ENCODE results near the gene VWA5B1. TPM values are rescaled to one million over a fixed set of nuclear protein-coding genes. Genes with fewer than 3 reads are reported as not detected.

VWA5B1 gene
- total RNA-seq, 1 donor from 2014 or later: not detected

GRCh38 chr1:20298626-20299025 is 8.0 kb downstream of the VWA5B1 start:
- H3K4me3 ChIP-seq (ENCODE audit: low read depth, low read length): no peak overlapping the region
- DNase-seq (ENCODE audit: low read depth): no peak

GRCh38 chr1:20301463-20302107 is 10.9 kb downstream of the VWA5B1 start:
- no peak for DNase-seq (ENCODE audit: low read depth)

More at GRCh38 chr1:20298626-20299025, 8.0 kb downstream of the VWA5B1 start:
- TF ChIP-seq CTCF (conservative IDR thresholded peaks at IDR 0.05; ENCODE audit: low read depth, low read length): no peak

GRCh38 chr1:20302108-20302471 is 11.4 kb downstream of the VWA5B1 start:
- no peak overlapping the region for H3K4me3 ChIP-seq (ENCODE audit: low read depth, low read length)
- no peak for DNase-seq (ENCODE audit: low read depth)
- TF ChIP-seq CTCF (conservative IDR thresholded peaks at IDR 0.05; ENCODE audit: low read depth, low read length): no peak

More at GRCh38 chr1:20301463-20302107, 10.9 kb downstream of the VWA5B1 start:
- H3K4me3 ChIP-seq (ENCODE audit: low read depth, low read length): no peak overlapping the region
- no peak for TF ChIP-seq CTCF (conservative IDR thresholded peaks at IDR 0.05; ENCODE audit: low read depth, low read length)

- no peak overlapping the region for H3K4me3 ChIP-seq (ENCODE audit: low read depth, low read length)
- TF ChIP-seq CTCF (conservative IDR thresholded peaks at IDR 0.05; ENCODE audit: low read depth, low read length): no peak
- no peak for DNase-seq (ENCODE audit: low read depth)
These were observed 16.4 kb downstream of the VWA5B1 start for GRCh38 chr1:20307026-20307425.

GRCh38 chr1:20308569-20308968 is 17.9 kb downstream of the VWA5B1 start:
- TF ChIP-seq CTCF (conservative IDR thresholded peaks at IDR 0.05; ENCODE audit: low read depth, low read length): no peak
- no peak overlapping the region for H3K4me3 ChIP-seq (ENCODE audit: low read depth, low read length)
- no peak for DNase-seq (ENCODE audit: low read depth)

GRCh38 chr1:20311289-20311688 is 20.6 kb downstream of the VWA5B1 start:
- no peak for DNase-seq (ENCODE audit: low read depth)
- no peak for TF ChIP-seq CTCF (conservative IDR thresholded peaks at IDR 0.05; ENCODE audit: low read depth, low read length)
- no peak overlapping the region for H3K4me3 ChIP-seq (ENCODE audit: low read depth, low read length)

- TF ChIP-seq CTCF (conservative IDR thresholded peaks at IDR 0.05; ENCODE audit: low read depth, low read length): no peak
- no peak overlapping the region for H3K4me3 ChIP-seq (ENCODE audit: low read depth, low read length)
- no peak for DNase-seq (ENCODE audit: low read depth)
These were observed 21.6 kb downstream of the VWA5B1 start for GRCh38 chr1:20312310-20312709.

All from epithelial cell of proximal tubule (primary cell).